Measurements from ENCODE around the gene UBA3. TPM values are rescaled to one million over a fixed set of nuclear protein-coding genes. Genes with fewer than 3 reads are reported as not detected.

The UBA3 gene
- total and polyA plus RNA-seq, 2 donors (not counting 3 experiments of a cell fraction or from before 2014, with no cell fraction given): 39.4 to 84.6 TPM

- no peaks in the 10 kb centered on the region for H3K36me3 ChIP-seq (ENCODE audit: control insufficient read depth in 2 of 2, extremely low read depth in 1 of 2, insufficient read depth in 2 of 2, low read length in 2 of 2)
- H3K9me3 ChIP-seq (replicated peaks; ENCODE audit: control insufficient read depth, insufficient read depth, low read length): no peaks in the 10 kb centered on the region
- H2AFZ ChIP-seq (ENCODE audit: low read depth, low read length): no peak overlapping the region
- H3K4me1 ChIP-seq (ENCODE audit: control insufficient read depth, extremely low read depth, insufficient read depth, low read length): peaks cover 9% of the 10 kb centered on the region
- FAIRE-seq (no peak), DNase-seq (ENCODE audit: low read depth, low spot score) (no peak)
- TF ChIP-seq EZH2 (IDR thresholded peaks at IDR 0.05; ENCODE audit: borderline replicate concordance, low read depth, low read length, severe bottlenecking): no peak
- no peak for TF ChIP-seq MYC (IDR thresholded peaks at IDR 0.05; ENCODE audit: low read depth, low read length)
- TF ChIP-seq JUN (IDR thresholded peaks at IDR 0.05; ENCODE audit: borderline replicate concordance, insufficient read depth, insufficient read length, low read depth): no peak
- no peak for TF ChIP-seq FOS (IDR thresholded peaks at IDR 0.05; ENCODE audit: borderline replicate concordance, insufficient read depth, low read length)
- TF ChIP-seq POLR2AphosphoS5 (IDR thresholded peaks at IDR 0.05; ENCODE audit: insufficient read depth, low read depth, low read length): no peak
- TF ChIP-seq POLR2A (IDR thresholded peaks at IDR 0.05; ENCODE audit: low read depth, low read length): no peak
- TF ChIP-seq MAX (IDR thresholded peaks at IDR 0.05; ENCODE audit: insufficient read depth, insufficient read length): no peak
- no peak for TF ChIP-seq GATA2 (IDR thresholded peaks at IDR 0.05; ENCODE audit: insufficient read depth, insufficient read length, low read depth, low read length)
- no peak for TF ChIP-seq CTCF (IDR thresholded peaks at IDR 0.05; ENCODE audit: extremely low read depth in 1 of 2, insufficient read depth in 1 of 2, low read depth in 1 of 2, low read length in 2 of 2)
- no peaks in the 10 kb centered on the region for H3K9me1 ChIP-seq (replicated peaks; ENCODE audit: control insufficient read depth, extremely low read depth, insufficient read depth, low read length)
- no peak overlapping the region for H3K27ac ChIP-seq (ENCODE audit: insufficient read depth, low read depth, low read length)
- H3K27me3 ChIP-seq (ENCODE audit: control insufficient read depth in 2 of 2, insufficient read depth in 2 of 2, low read length in 2 of 2): no peaks in the 10 kb centered on the region
- H3K4me3 ChIP-seq (replicated peaks in 1 of 3; ENCODE audit: insufficient read depth in 1 of 3, low read depth in 1 of 3, low read length in 3 of 3): no peak overlapping the region
- intact Hi-C loops (cut with micrococcal nuclease): no loop called here
- POLR2A ChIA-PET: no interaction called here
- CTCF ChIA-PET: interaction anchor here (0.8 to 2.2 kb wide), 3 partner anchors 10 to 15 kb away, joined by 3 to 11 read pairs (median 4); no protein-coding TSS in a partner anchor
- H4K20me1 ChIP-seq (replicated peaks; ENCODE audit: control insufficient read depth, extremely low read depth, insufficient read depth, low read length): no peaks in the 10 kb centered on the region
- dilution Hi-C loops (cut with MboI; ENCODE audit: extremely low pct_ligation_motif_present, low sequenced_read_pairs): no loop called here
- H3K9ac ChIP-seq (replicated peaks; ENCODE audit: extremely low read depth, insufficient read depth, low read length): no peak overlapping the region
- BruUV-seq (replicated peaks): no TSS peak
- H3K79me2 ChIP-seq (ENCODE audit: control insufficient read depth, insufficient read depth, low read length): no peaks in the 10 kb centered on the region
- H3K4me2 ChIP-seq (ENCODE audit: insufficient read depth, low read length): no peak overlapping the region
These were observed 30.9 kb upstream of the UBA3 start for GRCh38 chr3:69110941-69111546.

Measured in endothelial cell of umbilical vein (primary cell).